Ovary (tissue), 9 donors: ENCODE results near the gene ZSCAN20. TPM values are rescaled to one million over a fixed set of nuclear protein-coding genes. Genes with fewer than 3 reads are reported as not detected.

ENCODE experiments used
- DNase-seq, 5 donors: peaks; one replicate each; pipeline ENCODE4 v3.0.0-alpha.2; 2019 to 2020
- H3K27ac ChIP-seq, 2 donors: fragments of 200-600 bp; one replicate each; pipeline versions ENCODE4 v1.5.1 to v1.8.0; 2019 to 2022
- H3K27me3 ChIP-seq: fragments of 200-600 bp; one replicate; pipeline ENCODE4 v1.8.0; 2022
- H3K36me3 ChIP-seq: fragments of 200-600 bp; sonication (generic); one replicate; pipeline ENCODE4 v1.5.1; 2019
- H3K4me1 ChIP-seq: one replicate; pipeline ENCODE4 v1.8.1; 2013; ENCODE audit warnings: mild to moderate bottlenecking, moderate library complexity; ENCODE audit not compliant: insufficient read depth
- H3K4me3 ChIP-seq: fragments of 200-600 bp; sonication (generic); one replicate; pipeline ENCODE4 v1.5.1; 2017
- H3K9me3 ChIP-seq, 2 donors: fragments of 200-600 bp in 1 of 2; sonication (generic) in 1 of 2; one replicate each; pipeline versions ENCODE4 v1.5.1 to v1.8.1; 2013 to 2019; ENCODE audit warnings: mild to moderate bottlenecking in 1 of 2, moderate library complexity in 1 of 2
- CTCF ChIP-seq, 3 donors: fragments of 450-650 bp in 2 of 3; fragments of 200-600 bp in 1 of 3; IDR thresholded peaks; one replicate each; pipeline versions ENCODE4 v1.5.1 to v1.8.0; 2016 to 2022; ENCODE audit warnings: antibody characterized with exemption in 3 of 3, mild to moderate bottlenecking in 1 of 3
- EP300 ChIP-seq: sonication (generic); formaldehyde crosslinking; IDR thresholded peaks from one replicate; pipeline ENCODE4 v1.6.1; 2017; ENCODE audit warnings: antibody characterized with exemption
- POLR2A ChIP-seq: fragments of 450-650 bp; IDR thresholded peaks from one replicate; pipeline ENCODE4 v1.6.1; 2017; ENCODE audit warnings: antibody characterized with exemption, mild to moderate bottlenecking, moderate library complexity
- WGBS, 3 donors: extraction: QIAGEN DNeasy Blood & Tissue Kit in 1 of 3; methylation state at CpG; one replicate each; pipeline versions ENCODE4 v1.1.5 to v1.1.7; 2013 to 2017; 5-methylcytosine and 5-hydroxymethylcytosine counted together
- intact Hi-C, 4 donors: fragments of 100-400 bp; cut with DNase I; formaldehyde crosslinking; loops; one replicate each; pipeline versions ENCODE4 v1.11.0 to v1.15.1; 2022 to 2023
- polyA plus RNA-seq, 2 donors: library from polyadenylated mRNA; stranded (reverse); fragments of 200-250 nt in 1 of 2; fragments of 350-450 nt in 1 of 2; fragmentation: Illumina TruSeq in 1 of 2; extraction: RNeasy Lipid Tissue Mini Kit (QIAGEN cat#74804) in 1 of 2; gene quantifications; one replicate each; pipeline ENCODE4 v1.2.3, GENCODE V29; 2013 to 2014
- total RNA-seq, 7 donors: library from RNA; depleted of rRNA in 2 of 7; stranded (reverse); fragments of >200 nt in 2 of 7; fragmentation: NEBNext Ultra II Directional in 3 of 7; extraction: Animal tissue kit (Norgen Biotek cat#: 25700) in 3 of 7; gene quantifications; one replicate each; pipeline versions ENCODE4 v1.1.0 to v1.2.4, GENCODE V29; 2016 to 2023
- donor health status: DM: no; HTN: no; CAD: no; lungs with moderate emphysema.
- donor health status: DM: no; HTN: no; CAD: no.
- donor health status: Bipolar disorder and iron deficiency.
- donor health status: DM: yes; HTN: yes; CAD: no.
- donor health status: DM: no; HTN: no; CAD: no.
- donor health status: DM: yes; HTN: yes; CAD: no.

Gene ZSCAN20
- total and polyA plus RNA-seq, 9 donors, result 1.9 to 8.3 (median 6.2) TPM

GRCh38 chr1:33426916-33427315 lies 45.5 kb upstream of the ZSCAN20 start:
- TF ChIP-seq EP300 (no peak), CTCF (IDR thresholded peaks at IDR 0.05) (no peak), POLR2A (no peak)
- 72 to 83% (median 81%) methylated on average over 3 of the region's 3 CpGs for WGBS, 3 donors
- H3K4me3 ChIP-seq, result no peak overlapping the region
- no peaks in the 10 kb centered on the region for H3K9me3 ChIP-seq
- intact Hi-C loops, result no loop called here
- H3K4me1 ChIP-seq, result no peaks in the 10 kb centered on the region
- no peaks in the 10 kb centered on the region for H3K27me3 ChIP-seq
- DNase-seq, result no peak
- no peaks in the 10 kb centered on the region for H3K36me3 ChIP-seq
- no peak overlapping the region for H3K27ac ChIP-seq

GRCh38 chr1:33428661-33429060 lies 43.8 kb upstream of the ZSCAN20 start:
- no peak for DNase-seq
- no peak for TF ChIP-seq CTCF (IDR thresholded peaks at IDR 0.05)
- TF ChIP-seq EP300, result no peak
- Histone ChIP-seq H3K4me1 (peaks cover 3% of the 10 kb centered on the region), H3K36me3 (no peaks in the 10 kb centered on the region), H3K27ac (no peak overlapping the region), H3K9me3 (no peaks in the 10 kb centered on the region), H3K4me3 (no peak overlapping the region), H3K27me3 (no peaks in the 10 kb centered on the region)
- intact Hi-C loops, result no loop called here
- 89 to 98% (median 90%) methylated on average over 2 of the region's 2 CpGs for WGBS, 3 donors

GRCh38 chr1:33429332-33429731 lies 43.1 kb upstream of the ZSCAN20 start:
- no peaks in the 10 kb centered on the region for H3K27me3 ChIP-seq
- DNase-seq, result no peak
- no peaks in the 10 kb centered on the region for H3K9me3 ChIP-seq
- WGBS, 3 donors, result 92 to 98% (median 96%) methylated on average over 2 of the region's 2 CpGs
- H3K4me1 ChIP-seq, result peaks cover 7% of the 10 kb centered on the region
- no peaks in the 10 kb centered on the region for H3K36me3 ChIP-seq
- no peak overlapping the region for H3K27ac ChIP-seq
- TF ChIP-seq POLR2A (no peak), CTCF (IDR thresholded peaks at IDR 0.05) (no peak), EP300 (no peak)
- intact Hi-C loops, result no loop called here
- no peak overlapping the region for H3K4me3 ChIP-seq

- 6 to 15% (median 10%) methylated on average over 37 to 54 of the region's 54 CpGs for WGBS, 3 donors
- H3K27ac ChIP-seq, result peak overlapping the region; percentile 54 to 55
- intact Hi-C loops, result no loop called here
Observed at GRCh38 chr1:33429856-33430691, 42.4 kb upstream of the ZSCAN20 start.

More at GRCh38 chr1:33429856-33430691, 42.4 kb upstream of the ZSCAN20 start:
- H3K27me3 ChIP-seq, result no peaks in the 10 kb centered on the region
- peak overlapping the region; percentile 55 for H3K4me3 ChIP-seq
- TF ChIP-seq POLR2A (no peak), EP300 (no peak), CTCF (IDR thresholded peaks at IDR 0.05) (no peak)
- H3K36me3 ChIP-seq, result no peaks in the 10 kb centered on the region
- peaks cover 8% of the 10 kb centered on the region for H3K4me1 ChIP-seq
- H3K9me3 ChIP-seq, result no peaks in the 10 kb centered on the region
- peak; percentile 48 to 68 (median 67) for DNase-seq
